Caki2 (cell line): Measurements from ENCODE around the gene KLC4. TPM values are rescaled to one million over a fixed set of nuclear protein-coding genes. Genes with fewer than 3 reads are reported as not detected.
"Not testable (repeated sequence)": the region's sequence is repeated elsewhere in the genome, so short reads cannot be mapped to it uniquely, and the experiment has no call there.

Source experiments
- DNase-seq: peaks from one replicate; pipeline ENCODE4 v3.0.0-alpha.2; 2015; ENCODE audit warnings: low read depth
- in situ Hi-C: cut with HindIII; loops from 2 replicates; pipeline ENCODE4 v1.10.0; 2016; ENCODE audit warnings: low sequenced_read_pairs, low pct_unique_long_range_greater_than_20kb, mixed read lengths
- total RNA-seq: library from RNA; depleted of rRNA; stranded (reverse); fragments of >200 nt; shearing (Covaris generic); gene quantifications from 2 replicates; pipeline ENCODE4 v1.2.3, GENCODE V29; 2014; ENCODE audit warnings: low replicate concordance

The KLC4 gene
- total RNA-seq, 1 experiment from 2014 or later, result 49.3 TPM

GRCh38 chr6:43055966-43056365 is 3.5 kb upstream of the KLC4 start:
- no peak for DNase-seq
- in situ Hi-C loops, result no loop called here

GRCh38 chr6:43058531-43058930 is 900 bp upstream of the KLC4 start:
- no peak for DNase-seq
- in situ Hi-C loops, result no loop called here

- DNase-seq, result peak; percentile 59
- in situ Hi-C loops, result no loop called here
Observed at GRCh38 chr6:43060034-43060754, 763 bp downstream of the KLC4 start.

GRCh38 chr6:43060755-43061633 is 1.6 kb downstream of the KLC4 start:
- in situ Hi-C loops, result no loop called here
- no peak for DNase-seq

- in situ Hi-C loops, result no loop called here
Observed at GRCh38 chr6:43061861-43062260, 2.4 kb downstream of the KLC4 start.

GRCh38 chr6:43062818-43063217 is 3.4 kb downstream of the KLC4 start:
- in situ Hi-C loops, result no loop called here
- no peak for DNase-seq

More at GRCh38 chr6:43061861-43062260, 2.4 kb downstream of the KLC4 start:
- DNase-seq, result no peak

GRCh38 chr6:43070028-43070632 is 10.7 kb downstream of the KLC4 start:
- DNase-seq, result peak; percentile 49
- in situ Hi-C loops, result no loop called here

GRCh38 chr6:43074847-43075669 is 15.6 kb downstream of the KLC4 start:
- DNase-seq, result no peak
- in situ Hi-C loops, result no loop called here

- DNase-seq, result no peak
- in situ Hi-C loops, result no loop called here
Observed at GRCh38 chr6:43075670-43076463, 16.4 kb downstream of the KLC4 start, which contains the start of gene PTK7. Gene PTK7 (plus strand): TSS chr6:43076314. CDS start chr6:43076489, 175 bp downstream.

- in situ Hi-C loops, result no loop called here
Observed at GRCh38 chr6:43076464-43077332, 17.3 kb downstream of the KLC4 start.

GRCh38 chr6:43077333-43077809 is 17.9 kb downstream of the KLC4 start:
- in situ Hi-C loops, result no loop called here
- no peak for DNase-seq

More at GRCh38 chr6:43076464-43077332, 17.3 kb downstream of the KLC4 start:
- peak; percentile 41 for DNase-seq

- in situ Hi-C loops, result no loop called here
Observed at GRCh38 chr6:43077981-43078511, 18.6 kb downstream of the KLC4 start.

GRCh38 chr6:43078691-43079090 is 19.3 kb downstream of the KLC4 start:
- in situ Hi-C loops, result no loop called here

More at GRCh38 chr6:43077981-43078511, 18.6 kb downstream of the KLC4 start:
- no peak for DNase-seq

GRCh38 chr6:43081043-43081442 is 21.6 kb downstream of the KLC4 start:
- in situ Hi-C loops, result no loop called here
- DNase-seq, result no peak

More at GRCh38 chr6:43078691-43079090, 19.3 kb downstream of the KLC4 start:
- DNase-seq, result no peak

- in situ Hi-C loops, DNase-seq: not testable (repeated sequence)
Observed at GRCh38 chr6:43081922-43082321, 22.5 kb downstream of the KLC4 start.
